Measurements from ENCODE around the gene TMEM167B. TPM values are rescaled to one million over a fixed set of nuclear protein-coding genes. Genes with fewer than 3 reads are reported as not detected.

The TMEM167B gene
- total RNA-seq, 1 experiment from 2014 or later: 26.4 TPM

DNA sequence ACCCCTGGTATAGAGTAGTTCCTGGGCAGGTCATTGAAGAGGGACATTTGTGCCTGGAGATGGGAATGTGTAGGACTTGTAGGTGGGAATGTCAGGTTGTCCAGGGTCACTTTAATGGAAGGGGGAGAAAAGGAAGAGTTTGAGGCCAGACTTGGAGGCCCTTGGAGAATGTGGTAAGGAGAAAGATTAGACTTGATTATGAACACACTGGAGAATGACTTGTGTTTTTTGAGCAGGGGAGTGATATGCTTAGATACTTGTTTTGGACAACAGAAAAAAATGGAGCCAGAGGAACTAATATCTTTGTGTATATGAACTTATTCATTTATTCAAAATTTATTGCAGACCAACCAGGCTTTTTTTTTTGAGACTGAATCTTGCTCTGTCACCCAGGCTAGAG lies 41.2 kb downstream of the TMEM167B start:
- CTCF ChIA-PET: interaction anchor here (1.7 kb wide), 1 partner anchor 19 kb away, joined by 3 read pairs; no protein-coding TSS in a partner anchor
- intact Hi-C loops (cut with micrococcal nuclease; ENCODE audit: unreplicated experiment): no loop called here
- TF ChIP-seq, protein P1, sequence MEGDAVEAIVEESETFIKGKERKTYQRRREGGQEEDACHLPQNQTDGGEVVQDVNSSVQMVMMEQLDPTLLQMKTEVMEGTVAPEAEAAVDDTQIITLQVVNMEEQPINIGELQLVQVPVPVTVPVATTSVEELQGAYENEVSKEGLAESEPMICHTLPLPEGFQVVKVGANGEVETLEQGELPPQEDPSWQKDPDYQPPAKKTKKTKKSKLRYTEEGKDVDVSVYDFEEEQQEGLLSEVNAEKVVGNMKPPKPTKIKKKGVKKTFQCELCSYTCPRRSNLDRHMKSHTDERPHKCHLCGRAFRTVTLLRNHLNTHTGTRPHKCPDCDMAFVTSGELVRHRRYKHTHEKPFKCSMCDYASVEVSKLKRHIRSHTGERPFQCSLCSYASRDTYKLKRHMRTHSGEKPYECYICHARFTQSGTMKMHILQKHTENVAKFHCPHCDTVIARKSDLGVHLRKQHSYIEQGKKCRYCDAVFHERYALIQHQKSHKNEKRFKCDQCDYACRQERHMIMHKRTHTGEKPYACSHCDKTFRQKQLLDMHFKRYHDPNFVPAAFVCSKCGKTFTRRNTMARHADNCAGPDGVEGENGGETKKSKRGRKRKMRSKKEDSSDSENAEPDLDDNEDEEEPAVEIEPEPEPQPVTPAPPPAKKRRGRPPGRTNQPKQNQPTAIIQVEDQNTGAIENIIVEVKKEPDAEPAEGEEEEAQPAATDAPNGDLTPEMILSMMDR (conservative IDR thresholded peaks at IDR 0.05; ENCODE audit: low read depth, low read length): no peak
- TF ChIP-seq EZH2 (IDR thresholded peaks at IDR 0.05; ENCODE audit: borderline replicate concordance, low read depth, low read length, poor library complexity, severe bottlenecking): no peak

GRCh38 chr1:109133002-109133706 lies 42.6 kb downstream of the TMEM167B start:
- POLR2A ChIA-PET (ENCODE audit: low non-redundant PET): no interaction called here
- Histone ChIP-seq H3K27ac (ENCODE audit: low read depth, low read length, poor library complexity, severe bottlenecking) (no peak overlapping the region), H3K4me3 (ENCODE audit: low read depth, low read length, poor library complexity, severe bottlenecking) (no peak overlapping the region), H3K27me3 (replicated peaks; ENCODE audit: insufficient read depth, low read depth, low read length, poor library complexity) (no peaks in the 10 kb centered on the region), H3K36me3 (ENCODE audit: insufficient read depth, low read length, poor library complexity, severe bottlenecking) (no peaks in the 10 kb centered on the region), H3K4me1 (ENCODE audit: insufficient read depth, low read length, poor library complexity, severe bottlenecking) (peaks cover 15% of the 10 kb centered on the region), H3K9me3 (ENCODE audit: low read depth, low read length, poor library complexity, severe bottlenecking) (no peaks in the 10 kb centered on the region)
- no TSS peak for BruUV-seq (replicated peaks)
- DNase-seq (ENCODE audit: low spot score): no peak
- CTCF ChIA-PET: no interaction called here
- no peak for TF ChIP-seq EZH2 (IDR thresholded peaks at IDR 0.05; ENCODE audit: borderline replicate concordance, low read depth, low read length, poor library complexity, severe bottlenecking)
- TF ChIP-seq, protein P1 (conservative IDR thresholded peaks at IDR 0.05; ENCODE audit: low read depth, low read length): no peak
- intact Hi-C loops (cut with micrococcal nuclease; ENCODE audit: unreplicated experiment): no loop called here

More for the DNA sequence above, 41.2 kb downstream of the TMEM167B start:
- H3K9me3 ChIP-seq (ENCODE audit: low read depth, low read length, poor library complexity, severe bottlenecking): no peaks in the 10 kb centered on the region
- peaks cover 15% of the 10 kb centered on the region for H3K4me1 ChIP-seq (ENCODE audit: insufficient read depth, low read length, poor library complexity, severe bottlenecking)
- no peaks in the 10 kb centered on the region for H3K27me3 ChIP-seq (replicated peaks; ENCODE audit: insufficient read depth, low read depth, low read length, poor library complexity)
- no TSS peak for BruUV-seq (replicated peaks)
- no peak for DNase-seq (ENCODE audit: low spot score)
- POLR2A ChIA-PET (ENCODE audit: low non-redundant PET): no interaction called here
- no peaks in the 10 kb centered on the region for H3K36me3 ChIP-seq (ENCODE audit: insufficient read depth, low read length, poor library complexity, severe bottlenecking)
- no peak overlapping the region for H3K27ac ChIP-seq (ENCODE audit: low read depth, low read length, poor library complexity, severe bottlenecking)
- no peak overlapping the region for H3K4me3 ChIP-seq (ENCODE audit: low read depth, low read length, poor library complexity, severe bottlenecking)

GRCh38 chr1:109133815-109134214 lies 43.3 kb downstream of the TMEM167B start:
- BruUV-seq (replicated peaks): no TSS peak
- Histone ChIP-seq H3K36me3 (ENCODE audit: insufficient read depth, low read length, poor library complexity, severe bottlenecking) (no peaks in the 10 kb centered on the region), H3K27ac (ENCODE audit: low read depth, low read length, poor library complexity, severe bottlenecking) (no peak overlapping the region), H3K9me3 (ENCODE audit: low read depth, low read length, poor library complexity, severe bottlenecking) (no peaks in the 10 kb centered on the region), H3K4me3 (ENCODE audit: low read depth, low read length, poor library complexity, severe bottlenecking) (no peak overlapping the region), H3K27me3 (replicated peaks; ENCODE audit: insufficient read depth, low read depth, low read length, poor library complexity) (no peaks in the 10 kb centered on the region), H3K4me1 (ENCODE audit: insufficient read depth, low read length, poor library complexity, severe bottlenecking) (peaks cover 15% of the 10 kb centered on the region)
- ChIA-PET POLR2A (ENCODE audit: low non-redundant PET) (no interaction called here), CTCF (no interaction called here)
- TF ChIP-seq EZH2 (IDR thresholded peaks at IDR 0.05; ENCODE audit: borderline replicate concordance, low read depth, low read length, poor library complexity, severe bottlenecking): no peak
- TF ChIP-seq, protein P1 (conservative IDR thresholded peaks at IDR 0.05; ENCODE audit: low read depth, low read length): no peak
- intact Hi-C loops (cut with micrococcal nuclease; ENCODE audit: unreplicated experiment): no loop called here
- DNase-seq (ENCODE audit: low spot score): peak; percentile 40
